Measurements from ENCODE around the gene TPH2.
A peak's percentile ranks its signal among the peaks of the same experiment; 100 is the strongest.

TPH2 gene

GRCh38 chr12:72012874-72013273 is 74.2 kb downstream of the TPH2 start:
- no peak for DNase-seq (ENCODE audit: low read depth)
- TF ChIP-seq, protein P1, sequence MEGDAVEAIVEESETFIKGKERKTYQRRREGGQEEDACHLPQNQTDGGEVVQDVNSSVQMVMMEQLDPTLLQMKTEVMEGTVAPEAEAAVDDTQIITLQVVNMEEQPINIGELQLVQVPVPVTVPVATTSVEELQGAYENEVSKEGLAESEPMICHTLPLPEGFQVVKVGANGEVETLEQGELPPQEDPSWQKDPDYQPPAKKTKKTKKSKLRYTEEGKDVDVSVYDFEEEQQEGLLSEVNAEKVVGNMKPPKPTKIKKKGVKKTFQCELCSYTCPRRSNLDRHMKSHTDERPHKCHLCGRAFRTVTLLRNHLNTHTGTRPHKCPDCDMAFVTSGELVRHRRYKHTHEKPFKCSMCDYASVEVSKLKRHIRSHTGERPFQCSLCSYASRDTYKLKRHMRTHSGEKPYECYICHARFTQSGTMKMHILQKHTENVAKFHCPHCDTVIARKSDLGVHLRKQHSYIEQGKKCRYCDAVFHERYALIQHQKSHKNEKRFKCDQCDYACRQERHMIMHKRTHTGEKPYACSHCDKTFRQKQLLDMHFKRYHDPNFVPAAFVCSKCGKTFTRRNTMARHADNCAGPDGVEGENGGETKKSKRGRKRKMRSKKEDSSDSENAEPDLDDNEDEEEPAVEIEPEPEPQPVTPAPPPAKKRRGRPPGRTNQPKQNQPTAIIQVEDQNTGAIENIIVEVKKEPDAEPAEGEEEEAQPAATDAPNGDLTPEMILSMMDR (conservative IDR thresholded peaks at IDR 0.05; ENCODE audit: control insufficient read depth, insufficient read depth, low read depth, low read length): no peak
- H3K4me3 ChIP-seq (ENCODE audit: control insufficient read depth, low read depth, low read length): no peak overlapping the region

DNA sequence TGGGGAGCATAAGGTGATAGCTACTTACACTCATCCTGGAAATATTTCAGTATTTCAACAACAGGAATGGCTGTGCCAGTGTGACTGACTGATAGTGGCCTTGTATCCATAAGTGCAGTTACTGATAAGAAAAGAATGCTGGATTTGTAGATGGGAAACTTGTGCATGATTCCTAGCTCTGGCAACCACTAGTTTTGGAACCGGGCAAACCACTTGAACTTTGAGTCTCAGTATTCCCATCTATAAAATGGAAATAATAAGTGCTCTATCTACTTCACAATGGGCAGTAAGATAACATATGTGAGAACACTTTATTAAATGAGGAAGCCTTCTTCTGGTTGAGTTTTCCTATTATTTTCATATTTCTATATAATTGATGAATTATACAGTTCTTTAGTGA is 77.2 kb downstream of the TPH2 start:
- H3K4me3 ChIP-seq (ENCODE audit: control insufficient read depth, low read depth, low read length): no peak overlapping the region
- TF ChIP-seq, protein P1 (conservative IDR thresholded peaks at IDR 0.05; ENCODE audit: control insufficient read depth, insufficient read depth, low read depth, low read length): no peak
- no peak for DNase-seq (ENCODE audit: low read depth)

DNA sequence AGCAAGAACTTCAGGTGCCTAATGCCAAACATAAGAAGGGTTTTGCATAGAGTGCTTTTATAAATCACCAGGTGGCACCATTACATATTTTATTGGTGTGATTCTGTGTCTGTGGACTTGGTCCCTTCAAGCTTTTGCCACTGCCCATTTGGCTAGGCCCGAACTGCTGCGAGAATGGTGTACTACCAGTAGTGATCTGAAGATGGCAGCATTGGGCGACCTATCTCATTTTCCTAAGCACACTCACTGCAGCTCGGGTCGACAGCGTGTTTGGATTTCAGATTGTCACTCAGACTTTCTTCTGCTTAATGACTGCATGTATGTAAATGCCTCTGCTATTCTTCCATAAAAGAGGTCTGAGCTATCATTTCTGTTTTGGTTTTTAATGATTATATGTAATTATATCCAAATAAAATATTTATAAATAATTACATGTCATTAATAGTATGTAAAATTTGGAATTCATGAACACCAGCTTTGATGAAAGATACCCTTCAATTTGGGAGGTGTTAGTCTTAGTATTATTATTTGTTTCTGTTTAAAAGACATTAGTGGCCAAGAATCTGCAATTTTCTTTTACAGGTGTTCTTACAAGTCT is 78.5 kb downstream of the TPH2 start:
- H3K4me3 ChIP-seq (ENCODE audit: control insufficient read depth, low read depth, low read length): no peak overlapping the region
- TF ChIP-seq, protein P1 (conservative IDR thresholded peaks at IDR 0.05; ENCODE audit: control insufficient read depth, insufficient read depth, low read depth, low read length): peak; percentile 85
- peak; percentile 70 for DNase-seq (ENCODE audit: low read depth)

- no peak overlapping the region for H3K4me3 ChIP-seq (ENCODE audit: control insufficient read depth, low read depth, low read length)
- TF ChIP-seq, protein P1 (conservative IDR thresholded peaks at IDR 0.05; ENCODE audit: control insufficient read depth, insufficient read depth, low read depth, low read length): no peak
- DNase-seq (ENCODE audit: low read depth): no peak
Observed at GRCh38 chr12:72018036-72018435, 79.4 kb downstream of the TPH2 start.

DNA sequence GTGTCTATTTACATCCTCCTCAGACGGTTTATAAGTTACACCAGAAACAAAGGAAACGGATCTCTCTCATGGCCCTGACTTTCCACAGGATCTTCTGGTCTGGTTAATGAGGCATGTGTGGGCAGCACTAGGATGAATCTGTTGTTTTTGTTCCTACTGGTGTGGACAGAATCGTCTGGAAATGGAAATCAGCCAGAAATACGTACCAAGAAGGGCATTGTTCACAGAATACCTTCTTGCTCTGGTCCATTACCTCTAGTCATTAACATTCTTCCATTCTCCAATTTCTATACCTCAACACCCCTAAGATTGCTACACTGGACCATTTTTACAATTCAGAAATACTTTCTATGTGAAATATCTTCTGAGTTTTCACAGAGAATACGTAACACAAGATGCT is 86.0 kb downstream of the TPH2 start:
- TF ChIP-seq, protein P1 (conservative IDR thresholded peaks at IDR 0.05; ENCODE audit: control insufficient read depth, insufficient read depth, low read depth, low read length): no peak
- DNase-seq (ENCODE audit: low read depth): no peak
- H3K4me3 ChIP-seq (ENCODE audit: control insufficient read depth, low read depth, low read length): no peak overlapping the region

DNA sequence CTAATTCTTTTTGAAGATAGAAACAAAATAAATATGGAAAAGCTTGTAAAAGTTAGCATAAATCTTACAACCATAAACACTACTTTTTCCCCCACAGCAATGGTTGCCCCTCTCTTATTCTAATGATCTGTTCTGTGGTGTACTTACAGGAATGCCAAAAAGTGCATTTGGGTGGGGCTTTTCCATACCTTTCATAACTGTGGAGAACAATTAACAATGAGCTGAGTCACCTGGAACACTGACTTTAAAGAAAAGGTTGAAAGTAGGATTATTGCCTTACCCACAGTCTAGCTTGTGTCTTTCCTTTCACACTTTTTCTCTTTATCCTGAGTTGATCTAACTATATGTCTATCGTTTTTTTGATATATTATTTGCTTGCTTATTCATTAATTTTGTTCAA is 86.9 kb downstream of the TPH2 start:
- no peak overlapping the region for H3K4me3 ChIP-seq (ENCODE audit: control insufficient read depth, low read depth, low read length)
- no peak for DNase-seq (ENCODE audit: low read depth)
- TF ChIP-seq, protein P1 (conservative IDR thresholded peaks at IDR 0.05; ENCODE audit: control insufficient read depth, insufficient read depth, low read depth, low read length): no peak

DNA sequence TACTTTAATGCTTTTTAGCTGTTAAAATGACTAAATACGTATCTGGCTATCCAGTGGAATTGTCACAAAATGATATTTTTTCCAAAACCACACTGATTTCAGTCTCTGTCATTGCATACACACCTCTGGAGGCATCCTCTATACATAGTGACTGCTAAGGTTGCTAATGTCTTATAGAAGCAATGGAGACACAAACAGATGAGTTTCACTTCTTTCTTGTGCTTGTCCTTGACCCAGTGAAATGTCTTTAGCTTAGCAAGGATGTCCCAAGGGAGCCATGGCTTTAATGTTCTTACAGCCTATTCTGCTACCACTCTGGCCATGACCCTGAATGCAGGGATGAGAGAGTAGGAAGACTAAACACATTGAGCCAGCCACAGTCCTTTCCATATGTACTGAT is 90.3 kb downstream of the TPH2 start:
- TF ChIP-seq, protein P1 (conservative IDR thresholded peaks at IDR 0.05; ENCODE audit: control insufficient read depth, insufficient read depth, low read depth, low read length): no peak
- no peak overlapping the region for H3K4me3 ChIP-seq (ENCODE audit: control insufficient read depth, low read depth, low read length)
- no peak for DNase-seq (ENCODE audit: low read depth)

Measured in fibroblast of mammary gland (primary cell).